KBM-7 (cell line): ENCODE measurements around the gene PARD3.
"Not testable (repeated sequence)": the region's sequence is repeated elsewhere in the genome, so short reads cannot be mapped to it uniquely, and the experiment has no call there.

Source experiments
- DNase-seq: peaks from one replicate; pipeline ENCODE4 v3.0.0-alpha.2; 2015
- in situ Hi-C: fragments of 300-500 bp; cut with MboI; formaldehyde crosslinking; loops from 2 replicates; pipeline ENCODE4 v1.14.3; 2020; ENCODE audit warnings: low sequenced_read_pairs, low pct_unique_long_range_greater_than_20kb, mixed read lengths

The PARD3 gene

GRCh38 chr10:34444223-34445183, 370.6 kb downstream of the PARD3 start:
- in situ Hi-C loops: no loop called here

GRCh38 chr10:34439386-34439785, 375.7 kb downstream of the PARD3 start:
- in situ Hi-C loops, DNase-seq: not testable (repeated sequence)

More at GRCh38 chr10:34444223-34445183, 370.6 kb downstream of the PARD3 start:
- DNase-seq: no peak

GRCh38 chr10:34438741-34439140, 376.4 kb downstream of the PARD3 start:
- DNase-seq: no peak
- in situ Hi-C loops: no loop called here

GRCh38 chr10:34437906-34438305, 377.2 kb downstream of the PARD3 start:
- no peak for DNase-seq
- in situ Hi-C loops: no loop called here

- in situ Hi-C loops: no loop called here
These were observed 380.9 kb downstream of the PARD3 start for GRCh38 chr10:34434119-34434594.

GRCh38 chr10:34433241-34434076, 381.6 kb downstream of the PARD3 start:
- DNase-seq: no peak
- in situ Hi-C loops: no loop called here

More at GRCh38 chr10:34434119-34434594, 380.9 kb downstream of the PARD3 start:
- no peak for DNase-seq

GRCh38 chr10:34432589-34432988, 382.5 kb downstream of the PARD3 start:
- in situ Hi-C loops: no loop called here
- DNase-seq: no peak

GRCh38 chr10:34430685-34431084, 384.4 kb downstream of the PARD3 start:
- peak; percentile 47 for DNase-seq
- in situ Hi-C loops: no loop called here

- no peak for DNase-seq
- in situ Hi-C loops: no loop called here
These were observed 386.6 kb downstream of the PARD3 start for GRCh38 chr10:34428501-34428900.

- in situ Hi-C loops: no loop called here
- no peak for DNase-seq
These were observed 387.2 kb downstream of the PARD3 start for GRCh38 chr10:34427911-34428216.

- DNase-seq, in situ Hi-C loops: not testable (repeated sequence)
These were observed 387.8 kb downstream of the PARD3 start for GRCh38 chr10:34427158-34427910.

- DNase-seq, in situ Hi-C loops: not testable (repeated sequence)
These were observed 388.4 kb downstream of the PARD3 start for GRCh38 chr10:34426538-34427157.

- in situ Hi-C loops: no loop called here
- no peak for DNase-seq
These were observed 389.1 kb downstream of the PARD3 start for GRCh38 chr10:34426041-34426440.

GRCh38 chr10:34423673-34424625, 391.1 kb downstream of the PARD3 start:
- in situ Hi-C loops: no loop called here
- DNase-seq: no peak

- DNase-seq: no peak
- in situ Hi-C loops: no loop called here
These were observed 394.3 kb downstream of the PARD3 start for GRCh38 chr10:34420795-34421194.

GRCh38 chr10:34420273-34420672, 394.8 kb downstream of the PARD3 start:
- DNase-seq: no peak
- in situ Hi-C loops: no loop called here

- no peak for DNase-seq
- in situ Hi-C loops: no loop called here
These were observed 400.1 kb downstream of the PARD3 start for GRCh38 chr10:34415039-34415438.
